ENCODE measurements around the gene JAG1.

DNA sequence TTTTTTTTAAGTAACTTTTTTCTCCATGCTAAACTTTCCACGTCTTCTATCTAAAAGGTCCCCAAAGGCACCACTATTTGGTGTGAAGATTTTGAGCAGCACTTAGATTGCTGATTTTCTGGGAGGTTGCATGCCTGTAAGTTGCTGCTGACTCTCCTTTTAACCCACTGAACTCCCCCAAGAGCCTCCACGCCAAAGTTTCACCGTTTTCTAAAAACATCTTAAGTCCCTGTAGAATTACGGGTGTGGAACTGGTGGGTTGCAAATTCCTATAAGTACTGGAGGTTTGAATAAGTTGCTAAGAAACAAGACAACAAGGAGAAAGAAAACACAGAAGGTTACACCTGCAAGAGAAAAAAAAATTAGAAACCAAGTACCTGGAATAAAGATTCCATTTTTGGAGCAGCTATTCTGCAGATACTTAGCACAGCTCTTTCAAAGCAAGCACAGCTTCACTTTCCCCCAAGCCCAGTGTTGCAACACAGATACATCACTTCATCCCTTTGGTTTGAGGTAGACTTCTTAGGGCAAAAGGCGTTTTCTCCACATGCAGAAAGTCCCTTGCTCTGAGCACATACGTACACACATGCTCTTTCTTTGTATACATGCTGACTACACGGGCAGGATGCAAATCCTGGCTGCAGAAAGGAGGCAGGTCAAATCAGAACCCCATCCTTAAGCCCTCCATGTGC is 5.0 kb downstream of the JAG1 start:
- TF ChIP-seq EZH2 (IDR thresholded peaks at IDR 0.05; ENCODE audit: borderline replicate concordance, low read depth, low read length) (no peak), TBP (optimal IDR thresholded peaks at IDR 0.05; ENCODE audit: low read depth, low read length) (no peak)

All from K562 (cell line).